Immature natural killer cell (primary cell): ENCODE results near the gene TMEM169. TPM values are rescaled to one million over a fixed set of nuclear protein-coding genes. Genes with fewer than 3 reads are reported as not detected.

Source experiments
- DNase-seq, 3 donors: peaks; one replicate each; pipeline ENCODE4 v3.0.0; 2022; ENCODE audit warnings: mixed read lengths in 1 of 3
- H3K27ac Mint-ChIP-seq, 6 donors: one replicate each; pipeline ENCODE4 v1.8.0; 2020; ENCODE audit warnings: mixed read lengths in 6 of 6, mild to moderate bottlenecking in 5 of 6, inconsistent platforms in 4 of 6, moderate library complexity in 3 of 6
- H3K27me3 Mint-ChIP-seq, 3 donors: one replicate each; pipeline ENCODE4 v1.8.0; 2020 to 2021; ENCODE audit warnings: low read depth in 3 of 3, mild to moderate bottlenecking in 3 of 3, mixed read lengths in 3 of 3, moderate library complexity in 3 of 3, inconsistent platforms in 1 of 3
- H3K36me3 Mint-ChIP-seq, 3 donors: one replicate each; pipeline ENCODE4 v1.8.0; 2020; ENCODE audit warnings: mixed read lengths in 3 of 3, inconsistent platforms in 2 of 3, mild to moderate bottlenecking in 2 of 3
- H3K4me1 Mint-ChIP-seq, 2 donors: one replicate each; pipeline ENCODE4 v1.8.0; 2020; ENCODE audit warnings: inconsistent platforms in 2 of 2, mild to moderate bottlenecking in 2 of 2, mixed read lengths in 2 of 2, moderate library complexity in 1 of 2
- H3K4me3 Mint-ChIP-seq, 5 donors: one replicate each; pipeline ENCODE4 v1.8.0; 2020; ENCODE audit warnings: mild to moderate bottlenecking in 5 of 5, mixed read lengths in 5 of 5, inconsistent platforms in 3 of 5, moderate library complexity in 3 of 5
- H3K9me3 Mint-ChIP-seq, 6 donors: one replicate each; pipeline ENCODE4 v1.8.0; 2020; ENCODE audit warnings: mild to moderate bottlenecking in 6 of 6, mixed read lengths in 6 of 6, inconsistent platforms in 4 of 6, moderate library complexity in 3 of 6
- polyA plus RNA-seq, 3 donors: library from polyadenylated mRNA; unstranded; fragments of 300-500 nt; fragmentation: Illumina TruSeq; gene quantifications; one replicate each; pipeline ENCODE4 v1.2.3, GENCODE V29; 2021

The TMEM169 gene, protein sequence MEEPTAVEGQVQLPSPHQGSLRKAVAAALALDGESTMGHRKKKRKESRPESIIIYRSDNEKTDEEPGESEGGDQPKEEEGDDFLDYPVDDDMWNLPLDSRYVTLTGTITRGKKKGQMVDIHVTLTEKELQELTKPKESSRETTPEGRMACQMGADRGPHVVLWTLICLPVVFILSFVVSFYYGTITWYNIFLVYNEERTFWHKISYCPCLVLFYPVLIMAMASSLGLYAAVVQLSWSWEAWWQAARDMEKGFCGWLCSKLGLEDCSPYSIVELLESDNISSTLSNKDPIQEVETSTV
- 1 to 10 TPM in 1 of 3 donors, under 1 TPM in 1, not detected in 1; 0.49 to 1.0 TPM for polyA plus RNA-seq

DNA sequence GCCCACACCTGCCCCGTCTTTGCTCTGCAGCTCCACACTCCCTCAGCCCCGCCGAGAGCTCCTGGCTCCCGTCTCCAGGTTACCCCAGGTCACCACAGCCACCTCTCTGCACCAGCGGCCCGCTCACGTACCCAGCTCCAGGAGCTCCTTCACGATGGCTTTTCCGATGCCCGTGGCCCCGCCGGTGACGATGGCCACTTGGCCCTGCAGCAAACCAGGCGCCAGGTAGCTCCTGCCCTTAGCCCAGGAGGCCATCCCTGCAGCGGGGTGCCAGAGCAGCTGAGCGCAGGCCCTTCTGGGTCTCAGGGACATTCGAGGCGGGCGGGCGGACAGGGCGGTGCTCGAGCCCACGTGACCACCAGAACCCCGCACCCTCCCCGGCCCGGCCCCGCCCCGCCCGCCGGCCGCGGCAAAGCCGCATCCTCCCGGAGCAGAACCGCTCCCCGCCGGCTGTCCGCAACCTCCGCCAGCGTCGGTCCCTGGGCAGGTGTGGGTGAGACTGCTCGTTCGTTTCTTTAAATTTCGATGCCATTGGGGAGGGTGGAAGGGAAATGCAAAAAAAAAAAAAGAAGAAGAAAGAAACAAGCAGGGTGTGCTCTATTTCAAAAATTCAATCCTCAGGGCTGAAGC is at the start of gene TMEM169, which contains the start of gene PECR:
Gene TMEM169, plus strand, starts transcription at position 433 of the 630 bp plus-strand sequence. CDS start 14,045 bp downstream, outside the sequence.
Gene PECR, minus strand, starts transcription at position 323 of the 630 bp plus-strand sequence. Its CDS starts 68 bp downstream, at position 255.
- H3K4me3 Mint-ChIP-seq, result peak within 1 kb of the TSS; percentile 90 to 99 (median 96)
- peaks cover 5 to 16% (median 7%) of the 10 kb centered on the region in 3 donors for H3K27me3 Mint-ChIP-seq
- H3K9me3 Mint-ChIP-seq, result no peaks in the 10 kb centered on the region
- H3K36me3 Mint-ChIP-seq, result no peaks in the 10 kb centered on the region
- DNase-seq, result peak; percentile 74 to 77 (median 76)
- peak within 1 kb of the TSS; percentile 49 to 94 (median 91) for H3K27ac Mint-ChIP-seq
- H3K4me1 Mint-ChIP-seq, result peaks cover 58 to 60% of the 10 kb centered on the region in 2 donors

DNA sequence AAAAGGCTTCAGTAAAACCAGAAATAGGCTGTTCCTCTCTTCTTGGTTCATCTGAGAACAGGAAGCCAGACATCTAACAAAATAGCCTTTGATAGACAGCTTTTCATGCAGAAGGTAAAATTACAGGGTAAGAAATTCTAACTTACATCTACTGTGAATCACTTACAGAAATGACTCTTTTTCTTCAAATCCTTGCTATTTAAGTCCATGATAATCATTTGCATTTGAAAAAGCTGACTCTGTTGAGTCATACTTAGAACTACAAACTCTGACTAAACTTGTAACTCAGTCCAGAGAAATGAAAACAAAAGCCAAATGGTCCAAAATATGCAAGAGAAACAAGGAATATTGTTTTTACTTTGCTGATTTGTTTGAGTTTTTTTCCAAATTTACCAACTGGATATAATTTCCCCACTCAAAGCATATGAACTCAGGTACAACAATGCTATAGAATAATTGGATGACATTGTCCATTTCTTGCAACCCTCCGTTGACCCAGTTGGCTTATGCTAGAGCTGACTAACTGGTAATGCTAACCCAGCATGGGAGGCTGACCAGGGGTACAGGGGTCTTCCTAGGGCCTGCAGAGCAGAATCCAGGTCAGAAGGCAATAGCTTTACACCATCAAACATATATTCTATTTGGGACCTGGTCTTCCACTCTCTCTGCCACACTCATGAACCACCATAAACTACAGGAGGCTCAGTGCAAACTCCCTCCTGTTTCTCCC is 49.6 kb upstream of the TMEM169 start:
- Mint-ChIP-seq H3K4me1 (peaks cover 5 to 6% of the 10 kb centered on the region in 2 donors), H3K4me3 (no peak overlapping the region), H3K27me3 (no peaks in the 10 kb centered on the region), H3K9me3 (no peaks in the 10 kb centered on the region), H3K36me3 (peaks cover 4 to 11% (median 10%) of the 10 kb centered on the region in 3 donors), H3K27ac (no peak overlapping the region)
- no peak for DNase-seq

DNA sequence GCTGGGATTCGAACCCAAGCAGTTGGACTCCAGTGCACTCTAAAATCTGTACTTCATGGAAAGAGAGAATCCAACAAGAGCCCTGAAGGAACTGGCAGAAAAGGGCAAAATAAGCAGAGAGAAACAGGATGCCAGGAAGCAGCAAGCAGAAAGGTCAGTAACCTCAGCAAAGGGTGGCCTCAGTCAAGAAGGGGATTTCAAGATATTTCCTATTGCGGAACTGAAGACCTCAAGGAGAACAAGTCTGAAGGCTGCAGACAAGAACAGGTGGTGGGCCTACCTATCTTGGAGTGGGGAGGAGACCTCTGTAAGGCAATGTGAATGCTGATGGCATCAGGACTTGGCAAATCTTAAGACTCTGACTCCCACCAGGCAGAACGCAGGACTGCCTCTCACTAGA is 48.3 kb upstream of the TMEM169 start:
- H3K27ac Mint-ChIP-seq, result no peak overlapping the region
- peaks cover 5 to 6% of the 10 kb centered on the region in 2 donors for H3K4me1 Mint-ChIP-seq
- peaks cover 4 to 16% (median 10%) of the 10 kb centered on the region in 3 donors for H3K36me3 Mint-ChIP-seq
- no peaks in the 10 kb centered on the region for H3K9me3 Mint-ChIP-seq
- no peaks in the 10 kb centered on the region for H3K27me3 Mint-ChIP-seq
- DNase-seq, result no peak
- H3K4me3 Mint-ChIP-seq, result no peak overlapping the region

DNA sequence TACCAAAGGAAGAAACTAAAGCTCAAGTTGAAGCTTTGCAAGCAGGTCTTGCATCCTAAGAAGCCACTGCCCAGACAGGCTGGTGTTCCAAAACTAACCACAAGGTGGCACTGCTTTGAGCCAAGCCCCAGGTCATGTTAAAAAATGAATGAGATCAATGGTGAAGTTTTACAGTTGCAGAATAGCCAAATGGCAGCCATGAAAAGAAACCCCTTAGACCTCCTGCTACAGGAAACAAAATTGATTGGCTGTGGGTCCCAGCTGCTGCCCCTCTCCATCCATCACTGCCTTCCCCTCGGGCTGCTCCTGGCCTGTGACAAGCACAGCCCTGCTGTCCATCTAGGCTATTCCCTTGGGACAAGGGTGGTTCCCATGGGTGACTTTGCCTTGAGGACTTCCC is 47.7 kb upstream of the TMEM169 start:
- no peak overlapping the region for H3K4me3 Mint-ChIP-seq
- H3K4me1 Mint-ChIP-seq, result peaks cover 5 to 6% of the 10 kb centered on the region in 2 donors
- no peaks in the 10 kb centered on the region for H3K9me3 Mint-ChIP-seq
- H3K36me3 Mint-ChIP-seq, result peaks cover 4 to 16% (median 10%) of the 10 kb centered on the region in 3 donors
- H3K27ac Mint-ChIP-seq, result peak overlapping the region in 2 of 6 donors; percentile 7 to 69
- DNase-seq, result peak; percentile 53 to 67 (median 61)
- no peaks in the 10 kb centered on the region for H3K27me3 Mint-ChIP-seq

DNA sequence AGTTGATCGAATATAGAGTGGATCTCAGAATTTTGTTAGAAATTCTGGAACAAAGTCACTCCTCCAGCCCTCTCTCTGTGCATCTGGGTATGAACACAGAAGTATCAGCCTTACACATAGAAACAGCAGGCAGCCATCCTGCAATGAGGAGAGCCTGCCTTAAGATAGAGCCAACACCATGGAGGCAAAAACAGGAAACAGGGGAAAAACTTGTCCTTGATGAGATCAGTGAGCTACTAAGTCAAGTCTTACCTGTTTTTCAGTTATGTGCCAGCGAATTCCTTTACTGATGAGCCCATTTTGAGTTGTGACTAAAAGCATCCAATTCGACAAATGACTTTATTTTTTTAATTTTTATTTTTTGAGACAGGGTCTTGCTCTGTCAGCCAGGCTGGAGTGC is 41.8 kb upstream of the TMEM169 start:
- H3K4me3 Mint-ChIP-seq, result no peak overlapping the region
- H3K4me1 Mint-ChIP-seq, result no peaks in the 10 kb centered on the region
- peak overlapping the region in 1 of 6 donors; percentile 40 for H3K27ac Mint-ChIP-seq
- peaks cover 0 to 2% (median 0%) of the 10 kb centered on the region in 3 donors for H3K27me3 Mint-ChIP-seq
- H3K9me3 Mint-ChIP-seq, result no peaks in the 10 kb centered on the region
- DNase-seq, result no peak
- peaks cover 12 to 31% (median 21%) of the 10 kb centered on the region in 3 donors for H3K36me3 Mint-ChIP-seq

DNA sequence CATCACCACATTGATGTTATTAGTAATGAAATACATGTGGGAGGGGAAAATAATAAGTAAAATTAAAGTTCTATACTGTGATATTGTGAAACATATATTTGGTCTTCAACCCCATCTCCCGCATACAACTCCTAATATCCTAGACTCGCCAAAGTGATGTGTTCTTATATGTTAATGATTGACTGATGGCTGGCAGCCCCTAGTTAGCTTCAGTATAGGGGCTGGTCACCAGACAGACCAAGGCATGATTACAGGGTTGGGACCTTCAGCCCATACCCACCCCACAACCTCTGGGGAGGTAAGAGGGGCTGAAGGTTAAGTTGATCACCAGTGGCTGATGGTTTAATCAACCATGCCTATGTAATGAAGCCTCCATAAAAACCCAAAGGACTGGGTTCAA is 40.3 kb upstream of the TMEM169 start:
- H3K36me3 Mint-ChIP-seq, result peaks cover 12 to 35% (median 23%) of the 10 kb centered on the region in 3 donors
- no peaks in the 10 kb centered on the region for H3K9me3 Mint-ChIP-seq
- no peaks in the 10 kb centered on the region for H3K4me1 Mint-ChIP-seq
- peaks cover 0 to 2% (median 0%) of the 10 kb centered on the region in 3 donors for H3K27me3 Mint-ChIP-seq
- peak overlapping the region in 1 of 6 donors; percentile 25 for H3K27ac Mint-ChIP-seq
- no peak overlapping the region for H3K4me3 Mint-ChIP-seq
- DNase-seq, result no peak

DNA sequence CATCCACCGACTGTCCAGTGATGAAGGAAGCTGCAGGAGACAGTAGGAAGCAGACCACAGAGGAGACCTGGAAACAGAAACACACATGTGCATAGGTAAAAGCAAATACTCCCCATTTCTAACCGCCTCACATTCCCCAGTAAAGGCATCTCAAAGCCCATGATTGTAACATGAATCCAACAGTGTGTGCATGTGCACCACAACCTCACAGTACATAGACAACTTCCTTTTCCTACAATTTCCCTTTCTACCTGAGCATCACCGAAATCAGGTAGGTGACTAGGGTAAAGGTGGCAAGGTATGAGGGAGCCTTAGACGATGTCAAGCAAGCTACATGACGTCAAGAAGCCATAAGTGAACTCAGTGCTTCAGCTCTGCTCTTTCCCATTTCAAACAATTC is 37.8 kb upstream of the TMEM169 start:
- peaks cover 15 to 39% (median 29%) of the 10 kb centered on the region in 3 donors for H3K36me3 Mint-ChIP-seq
- H3K4me3 Mint-ChIP-seq, result no peak overlapping the region
- H3K27me3 Mint-ChIP-seq, result peaks cover 0 to 2% (median 0%) of the 10 kb centered on the region in 3 donors
- no peak for DNase-seq
- H3K4me1 Mint-ChIP-seq, result no peaks in the 10 kb centered on the region
- H3K9me3 Mint-ChIP-seq, result no peaks in the 10 kb centered on the region
- H3K27ac Mint-ChIP-seq, result peak overlapping the region in 1 of 6 donors; percentile 9

DNA sequence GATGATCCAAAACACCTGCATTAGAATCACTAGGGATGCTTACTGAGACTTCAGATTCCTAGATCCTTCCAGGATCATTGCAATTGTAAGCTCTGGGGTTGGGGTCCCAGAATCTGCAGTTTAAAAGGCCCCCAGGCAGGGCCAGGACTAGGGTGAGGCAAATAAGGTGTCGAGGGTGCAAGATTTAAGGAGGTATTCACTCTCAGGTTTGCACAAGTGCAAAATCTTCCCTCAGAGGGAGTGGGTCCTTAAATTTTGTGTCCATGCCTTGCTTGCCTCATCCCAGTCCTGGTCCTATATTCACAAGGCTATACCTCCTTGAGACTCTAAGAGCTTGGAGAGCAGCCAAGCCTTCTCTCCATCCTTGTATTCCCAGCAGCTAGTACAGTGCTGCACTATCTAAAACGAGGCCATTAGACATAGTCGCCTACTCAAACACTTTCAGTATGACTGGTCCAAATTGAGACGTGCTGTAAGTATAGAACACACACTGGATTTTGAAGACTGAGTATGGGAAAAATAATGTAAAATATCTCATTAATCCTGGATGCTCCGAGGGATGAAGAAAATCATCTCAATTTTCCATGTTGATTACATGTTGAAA is 36.7 kb upstream of the TMEM169 start:
- peaks cover 15 to 32% (median 24%) of the 10 kb centered on the region in 3 donors for H3K36me3 Mint-ChIP-seq
- H3K4me3 Mint-ChIP-seq, result no peak overlapping the region
- no peak overlapping the region for H3K27ac Mint-ChIP-seq
- no peaks in the 10 kb centered on the region for H3K9me3 Mint-ChIP-seq
- H3K4me1 Mint-ChIP-seq, result no peaks in the 10 kb centered on the region
- no peak for DNase-seq
- peaks cover 0 to 2% (median 0%) of the 10 kb centered on the region in 3 donors for H3K27me3 Mint-ChIP-seq

DNA sequence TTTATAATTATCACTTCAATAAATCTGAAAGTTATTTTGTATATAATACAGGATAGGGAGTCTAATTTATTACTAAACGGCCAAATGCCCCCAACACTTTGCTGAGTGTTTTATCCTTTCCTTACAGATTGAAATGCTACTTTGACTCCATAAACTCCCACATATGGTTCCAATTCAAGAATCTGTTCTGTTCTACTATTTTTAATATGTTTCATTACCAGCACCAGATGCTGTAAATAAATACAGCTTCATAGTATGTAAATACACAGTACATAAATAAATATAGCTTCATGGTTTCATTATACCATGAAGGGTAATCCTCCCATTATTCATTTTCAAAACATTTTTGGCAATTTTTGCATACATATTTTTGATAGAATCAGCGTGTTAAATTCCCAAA is 34.3 kb upstream of the TMEM169 start:
- peaks cover 18 to 31% (median 30%) of the 10 kb centered on the region in 3 donors for H3K36me3 Mint-ChIP-seq
- H3K27me3 Mint-ChIP-seq, result peaks cover 0 to 2% (median 0%) of the 10 kb centered on the region in 3 donors
- no peaks in the 10 kb centered on the region for H3K9me3 Mint-ChIP-seq
- H3K4me3 Mint-ChIP-seq, result no peak overlapping the region
- H3K4me1 Mint-ChIP-seq, result no peaks in the 10 kb centered on the region
- H3K27ac Mint-ChIP-seq, result no peak overlapping the region
- DNase-seq, result no peak

DNA sequence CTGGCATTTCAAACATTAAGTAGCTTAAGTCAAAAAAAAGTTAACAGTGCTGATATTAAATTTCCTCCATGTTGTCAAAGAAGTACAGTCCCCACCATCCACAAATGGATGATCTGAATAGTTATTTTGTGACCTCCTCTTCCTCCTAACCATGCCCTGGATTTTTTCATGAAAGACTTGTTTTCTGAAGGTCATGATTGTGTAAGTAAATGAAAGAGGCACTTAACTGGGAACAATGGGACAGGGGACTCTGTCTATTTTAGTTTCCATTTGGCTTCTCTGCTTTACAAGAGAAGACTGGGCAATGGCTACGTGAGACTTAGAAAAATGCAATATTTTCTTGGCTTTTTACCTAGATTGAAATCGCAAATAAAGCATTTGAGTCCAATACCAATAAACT is 32.3 kb upstream of the TMEM169 start:
- Mint-ChIP-seq H3K27ac (peak overlapping the region in 1 of 6 donors; percentile 49), H3K36me3 (peaks cover 6 to 22% (median 20%) of the 10 kb centered on the region in 3 donors), H3K27me3 (no peaks in the 10 kb centered on the region), H3K4me3 (no peak overlapping the region), H3K4me1 (no peaks in the 10 kb centered on the region), H3K9me3 (no peaks in the 10 kb centered on the region)
- DNase-seq, result no peak

DNA sequence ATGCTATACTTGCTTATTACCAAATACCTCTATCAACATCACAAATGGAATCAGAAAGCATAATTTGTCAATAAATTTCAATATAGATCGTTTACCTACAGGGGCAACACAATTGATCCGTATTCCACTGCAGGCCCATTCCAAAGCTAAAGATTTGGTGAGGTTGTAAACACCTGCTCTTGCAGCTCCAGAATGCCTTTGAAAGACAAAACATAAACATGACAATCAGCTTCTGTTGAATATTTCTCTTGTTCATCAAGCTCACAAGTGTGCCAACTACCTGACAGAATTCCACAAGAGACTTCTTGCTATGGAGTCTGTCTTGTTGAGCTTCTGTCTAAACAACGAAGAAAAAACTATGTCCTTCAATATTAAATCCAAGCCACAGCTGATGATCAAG is 30.4 kb upstream of the TMEM169 start:
- Mint-ChIP-seq H3K27me3 (no peaks in the 10 kb centered on the region), H3K27ac (no peak overlapping the region), H3K4me3 (no peak overlapping the region), H3K9me3 (no peaks in the 10 kb centered on the region), H3K36me3 (peaks cover 6 to 24% (median 24%) of the 10 kb centered on the region in 3 donors), H3K4me1 (peaks cover 9 to 11% of the 10 kb centered on the region in 2 donors)
- no peak for DNase-seq

DNA sequence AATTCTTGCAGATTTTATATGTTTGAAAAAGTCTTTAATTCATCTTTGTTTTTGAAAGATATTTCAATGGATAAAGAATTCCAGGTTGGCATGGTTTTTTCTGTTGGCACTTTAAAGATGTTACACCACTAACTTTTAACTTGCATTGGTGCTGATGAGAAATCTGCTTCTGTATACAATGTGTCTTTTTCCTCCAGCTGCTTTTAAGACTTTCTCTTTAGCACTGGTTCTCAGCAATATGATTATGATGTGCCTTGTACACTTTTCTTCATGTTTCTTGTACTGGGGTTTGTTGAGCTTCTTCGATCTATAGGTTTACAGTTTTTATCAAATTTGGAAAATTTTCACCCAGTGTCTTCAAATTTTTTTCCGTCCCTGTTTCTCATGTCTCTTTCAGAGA is 29.3 kb upstream of the TMEM169 start:
- peaks cover 6 to 24% (median 23%) of the 10 kb centered on the region in 3 donors for H3K36me3 Mint-ChIP-seq
- no peaks in the 10 kb centered on the region for H3K27me3 Mint-ChIP-seq
- no peak overlapping the region for H3K27ac Mint-ChIP-seq
- no peak for DNase-seq
- no peaks in the 10 kb centered on the region for H3K9me3 Mint-ChIP-seq
- H3K4me3 Mint-ChIP-seq, result no peak overlapping the region
- peaks cover 20 to 21% of the 10 kb centered on the region in 2 donors for H3K4me1 Mint-ChIP-seq

DNA sequence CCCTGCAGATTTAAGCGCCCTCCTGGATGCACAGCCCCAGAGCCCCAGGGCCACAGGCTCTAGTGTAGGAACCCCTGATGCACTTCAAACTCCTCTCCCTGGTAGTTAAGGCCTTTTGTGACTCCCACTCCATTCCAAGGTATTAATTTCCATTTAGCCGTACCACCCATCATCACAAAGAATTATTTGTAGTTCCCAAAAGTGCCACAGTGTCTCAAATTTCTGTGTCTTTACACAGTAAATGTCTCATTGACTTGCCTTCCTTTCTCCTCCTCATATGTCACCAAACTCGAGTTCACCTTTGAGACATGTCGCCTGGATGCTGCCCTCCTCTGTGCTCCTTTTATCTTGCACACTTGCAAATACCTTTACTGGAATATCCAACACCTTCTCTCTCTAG is 26.0 kb upstream of the TMEM169 start:
- H3K4me1 Mint-ChIP-seq, result peaks cover 35 to 45% of the 10 kb centered on the region in 2 donors
- DNase-seq, result no peak

More for the DNA sequence above, 26.0 kb upstream of the TMEM169 start:
- H3K36me3 Mint-ChIP-seq, result peaks cover 6 to 9% (median 8%) of the 10 kb centered on the region in 3 donors
- no peaks in the 10 kb centered on the region for H3K9me3 Mint-ChIP-seq
- H3K4me3 Mint-ChIP-seq, result peak overlapping the region in 1 of 5 donors; percentile 0
- H3K27me3 Mint-ChIP-seq, result no peaks in the 10 kb centered on the region
- peak overlapping the region; percentile 94 to 98 (median 96) for H3K27ac Mint-ChIP-seq
